Choroid plexus epithelial cell (primary cell): ENCODE measurements around the gene TTC28.

ENCODE experiments used
- DNase-seq: peaks from one replicate; pipeline ENCODE4 v3.0.0-alpha.2; 2010; ENCODE audit warnings: low read depth
- H3K4me3 ChIP-seq: 2 replicates; pipeline ENCODE4 v1.5.1; 2011; ENCODE audit warnings: low read depth, mild to moderate bottlenecking, control low read depth, low read length, moderate library complexity
- TF ChIP-seq, protein P1 (sequence below): conservative IDR thresholded peaks from 2 replicates; pipeline ENCODE4 v1.5.1; 2011; ENCODE audit warnings: low read depth, mild to moderate bottlenecking, control low read depth, inconsistent platforms, low read length, moderate library complexity

TTC28 gene

DNA sequence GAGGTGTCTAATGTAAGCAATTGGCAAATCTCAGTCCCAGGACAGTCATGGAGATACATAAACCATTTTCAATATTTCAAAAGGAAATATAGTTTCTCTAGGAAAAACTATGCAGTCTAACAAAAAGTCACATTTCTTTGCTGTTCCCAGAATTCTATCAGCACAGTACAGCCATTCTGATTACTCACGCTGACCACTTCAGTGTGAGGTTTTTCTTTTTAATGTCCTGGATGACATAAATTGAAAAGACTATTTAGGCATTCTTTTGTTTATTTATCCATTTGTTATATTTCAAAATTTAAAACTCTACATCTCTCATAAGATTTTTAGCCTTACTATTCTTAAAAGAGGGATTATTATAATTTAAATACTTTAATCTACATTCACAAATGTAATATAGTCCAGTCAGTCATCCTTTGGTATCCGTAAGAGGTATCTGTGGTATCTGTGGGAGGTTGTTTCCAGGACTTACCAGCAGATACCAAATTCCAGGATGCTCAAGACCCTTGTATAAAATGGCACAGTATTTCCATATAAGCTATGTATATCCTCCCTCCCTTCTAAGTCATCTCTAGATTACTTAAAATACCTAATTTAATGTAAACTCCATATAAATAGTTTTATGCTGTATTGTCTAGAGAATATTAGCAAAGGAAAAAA is 429.5 kb downstream of the TTC28 start:
- no peak overlapping the region for H3K4me3 ChIP-seq
- DNase-seq, result no peak
- TF ChIP-seq, protein P1, sequence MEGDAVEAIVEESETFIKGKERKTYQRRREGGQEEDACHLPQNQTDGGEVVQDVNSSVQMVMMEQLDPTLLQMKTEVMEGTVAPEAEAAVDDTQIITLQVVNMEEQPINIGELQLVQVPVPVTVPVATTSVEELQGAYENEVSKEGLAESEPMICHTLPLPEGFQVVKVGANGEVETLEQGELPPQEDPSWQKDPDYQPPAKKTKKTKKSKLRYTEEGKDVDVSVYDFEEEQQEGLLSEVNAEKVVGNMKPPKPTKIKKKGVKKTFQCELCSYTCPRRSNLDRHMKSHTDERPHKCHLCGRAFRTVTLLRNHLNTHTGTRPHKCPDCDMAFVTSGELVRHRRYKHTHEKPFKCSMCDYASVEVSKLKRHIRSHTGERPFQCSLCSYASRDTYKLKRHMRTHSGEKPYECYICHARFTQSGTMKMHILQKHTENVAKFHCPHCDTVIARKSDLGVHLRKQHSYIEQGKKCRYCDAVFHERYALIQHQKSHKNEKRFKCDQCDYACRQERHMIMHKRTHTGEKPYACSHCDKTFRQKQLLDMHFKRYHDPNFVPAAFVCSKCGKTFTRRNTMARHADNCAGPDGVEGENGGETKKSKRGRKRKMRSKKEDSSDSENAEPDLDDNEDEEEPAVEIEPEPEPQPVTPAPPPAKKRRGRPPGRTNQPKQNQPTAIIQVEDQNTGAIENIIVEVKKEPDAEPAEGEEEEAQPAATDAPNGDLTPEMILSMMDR, result no peak

DNA sequence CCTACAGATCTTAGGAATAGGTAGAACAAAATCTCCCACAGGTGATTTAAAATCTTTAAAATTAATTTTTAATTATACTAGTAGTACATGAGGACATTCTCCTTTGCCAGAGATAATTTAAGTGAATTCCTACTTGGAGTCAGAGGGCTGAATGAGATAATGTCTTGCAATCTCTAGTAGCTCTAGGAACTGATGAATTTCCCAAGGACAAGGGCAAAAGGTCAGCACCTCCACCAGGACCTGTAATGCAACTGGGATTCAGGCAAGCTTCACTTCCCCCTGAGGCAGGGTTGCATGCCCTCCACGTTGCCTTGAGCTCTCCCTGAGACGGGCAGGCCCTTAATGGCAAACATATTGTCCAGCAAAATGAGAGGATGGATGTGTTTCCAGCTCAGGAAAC is 430.2 kb downstream of the TTC28 start:
- TF ChIP-seq, protein P1, result no peak
- no peak for DNase-seq
- H3K4me3 ChIP-seq, result no peak overlapping the region

DNA sequence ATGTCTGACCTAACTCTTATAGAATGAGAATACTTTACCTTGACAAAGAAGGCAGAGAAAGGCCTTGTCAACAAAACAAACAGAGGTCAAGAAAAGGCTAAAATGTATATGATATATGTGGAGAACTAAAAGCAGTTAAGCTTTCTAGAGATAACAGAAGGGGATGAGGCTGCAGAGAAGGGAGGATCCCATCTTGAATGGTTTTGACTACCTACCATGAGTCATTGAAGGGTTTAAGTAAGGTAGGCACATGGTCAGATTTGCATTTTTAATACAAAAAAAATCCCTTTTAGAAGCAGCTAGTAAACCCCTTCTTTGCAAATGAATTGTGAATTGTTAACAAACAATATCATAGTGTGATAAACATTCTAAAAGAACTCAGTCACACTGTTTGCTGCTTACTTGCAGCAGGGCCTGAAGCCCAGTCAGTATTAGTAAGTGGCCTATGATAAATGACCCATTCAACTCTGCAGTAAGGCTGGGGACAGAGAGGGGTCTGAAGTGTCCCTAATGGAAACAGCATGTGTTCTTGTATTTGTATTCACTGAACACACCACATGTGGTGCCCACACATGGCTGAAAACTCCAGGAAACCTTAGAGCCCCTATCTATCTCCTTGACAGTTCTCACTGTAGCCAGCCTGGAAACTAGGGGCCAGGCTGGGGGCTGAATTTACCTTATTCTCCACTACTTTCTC is 431.8 kb downstream of the TTC28 start:
- TF ChIP-seq, protein P1, result no peak
- no peak for DNase-seq

DNA sequence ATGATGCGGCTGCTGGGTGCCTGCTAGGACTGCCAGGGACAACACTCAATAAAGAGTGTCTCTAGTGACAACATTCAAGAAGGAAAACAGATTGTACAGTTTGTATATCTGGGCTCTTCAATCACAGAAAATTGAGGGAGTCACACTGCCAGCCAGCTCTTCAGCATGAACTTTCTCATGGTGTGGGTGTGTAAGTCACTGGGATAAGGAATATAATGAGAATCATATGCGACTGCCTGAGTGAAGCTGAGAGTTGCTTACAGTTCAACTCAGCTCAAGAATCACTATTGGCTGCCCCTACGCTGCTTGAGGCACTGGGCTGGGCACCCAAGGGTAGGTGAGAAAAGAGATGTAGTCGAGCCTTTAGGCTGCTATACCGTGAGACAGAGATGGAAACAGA is 432.5 kb downstream of the TTC28 start:
- H3K4me3 ChIP-seq, result no peak overlapping the region
- DNase-seq, result no peak
- TF ChIP-seq, protein P1, result no peak

More for the DNA sequence above, 431.8 kb downstream of the TTC28 start:
- H3K4me3 ChIP-seq, result no peak overlapping the region

DNA sequence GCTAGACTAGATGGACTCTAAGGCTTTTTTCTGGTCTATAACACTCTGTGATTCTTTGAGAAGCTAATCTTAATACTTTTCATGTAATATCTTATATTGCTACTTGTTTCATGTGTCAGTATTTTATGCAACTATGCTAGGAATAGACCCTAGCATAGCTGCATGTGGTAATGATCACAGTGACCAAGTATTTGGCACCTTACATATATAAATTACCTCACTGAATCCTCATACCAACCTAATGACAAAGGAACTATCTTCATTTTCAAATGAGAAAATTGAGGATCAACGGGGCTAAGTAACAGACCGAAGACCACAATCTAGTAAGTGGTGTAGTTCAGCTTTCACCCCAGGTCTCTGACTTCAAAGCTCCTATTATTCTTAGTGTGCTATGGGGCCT is 433.2 kb downstream of the TTC28 start:
- H3K4me3 ChIP-seq, result no peak overlapping the region
- peak; percentile 83 for DNase-seq
- TF ChIP-seq, protein P1, result no peak

DNA sequence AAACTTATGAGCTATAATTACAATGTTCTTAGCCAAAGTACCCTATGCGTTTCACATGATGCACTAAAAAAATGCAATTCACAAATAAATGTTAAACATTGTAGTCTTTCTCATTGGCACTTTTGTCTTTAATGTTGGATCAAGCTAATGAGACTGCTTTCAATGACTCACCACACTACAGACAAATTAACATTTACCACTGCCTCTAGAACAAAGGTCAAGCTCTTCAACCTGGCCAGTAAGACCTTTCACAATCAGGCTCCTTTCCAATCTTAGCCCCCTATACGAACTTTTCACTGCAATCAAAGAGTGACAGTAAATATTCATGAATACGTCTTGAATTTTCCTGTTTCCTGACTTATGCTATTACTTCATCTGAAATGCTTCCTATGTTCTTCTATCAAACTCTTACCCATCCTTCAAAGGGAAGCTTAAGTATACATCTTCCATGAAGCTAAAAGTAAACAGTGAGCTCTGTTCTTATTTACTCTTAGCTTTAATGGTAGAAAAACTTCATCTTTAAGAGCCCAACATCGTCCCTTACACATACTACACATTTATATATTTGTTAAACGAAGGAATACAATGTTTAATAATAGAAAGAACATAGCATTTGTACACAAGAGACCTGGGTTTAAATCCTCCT is 433.9 kb downstream of the TTC28 start:
- no peak overlapping the region for H3K4me3 ChIP-seq
- TF ChIP-seq, protein P1, result no peak
- no peak for DNase-seq
